Fibroblast of peridontal ligament (primary cell): Measurements from ENCODE around the gene SHANK3.
A peak's percentile ranks its signal among the peaks of the same experiment; 100 is the strongest.
"Not testable (repeated sequence)": the region's sequence is repeated elsewhere in the genome, so short reads cannot be mapped to it uniquely, and the experiment has no call there.

Experiments used
- DNase-seq: peaks from one replicate; pipeline ENCODE4 v3.0.0-alpha.2; 2010; ENCODE audit errors: extremely low read depth

SHANK3 gene

GRCh38 chr22:50653256-50653655, 19.4 kb upstream of the SHANK3 start:
- no peak for DNase-seq

- DNase-seq, result not testable (repeated sequence)
Measured at GRCh38 chr22:50654664-50655063, 18.0 kb upstream of the SHANK3 start.

DNA sequence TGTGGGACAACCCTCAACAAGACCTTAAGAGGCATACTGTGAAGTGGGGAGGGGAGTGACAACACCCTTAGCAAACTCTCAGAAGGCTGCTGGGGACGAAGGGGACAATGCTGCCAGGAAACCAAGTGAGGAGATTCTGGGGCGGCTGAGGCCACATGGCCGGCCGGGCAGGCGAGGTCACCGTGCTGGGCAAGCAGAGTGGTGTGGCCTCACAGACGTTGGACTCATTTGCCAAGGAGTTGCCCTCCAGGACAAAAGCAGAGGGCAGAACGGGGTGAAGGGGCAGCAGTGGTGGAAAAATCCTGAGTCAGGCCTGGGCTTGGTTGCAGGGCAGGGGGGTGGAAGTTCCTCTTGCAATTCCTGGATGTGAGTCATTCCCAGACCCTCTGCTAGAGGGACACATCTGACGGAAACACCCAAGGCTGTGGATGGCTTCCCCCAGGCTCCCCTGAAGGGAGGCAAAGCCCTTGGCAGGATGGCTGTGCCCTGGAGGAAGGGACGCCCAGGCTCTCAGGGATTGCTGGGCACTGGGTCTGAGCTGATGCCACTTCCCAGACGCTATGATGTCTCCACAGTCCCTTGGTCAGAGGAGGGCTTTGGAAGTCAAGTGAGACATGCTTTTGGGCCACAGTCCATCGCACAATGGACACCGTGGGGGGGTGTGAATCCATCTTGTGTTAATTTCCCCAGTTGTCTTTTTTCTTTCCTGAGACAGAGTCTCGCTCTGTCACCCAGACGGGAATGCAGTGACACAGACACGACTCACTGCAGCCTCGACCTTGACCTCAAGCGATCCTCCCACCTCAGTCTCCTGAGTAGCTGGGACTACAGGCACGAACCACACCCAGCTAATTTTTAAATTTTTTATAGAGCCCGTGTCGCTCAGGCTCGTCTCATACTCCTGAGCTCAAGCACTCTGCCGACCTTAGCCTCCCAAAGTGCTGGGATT, 16.2 kb upstream of the SHANK3 start:
- peak; percentile 34 for DNase-seq

DNA sequence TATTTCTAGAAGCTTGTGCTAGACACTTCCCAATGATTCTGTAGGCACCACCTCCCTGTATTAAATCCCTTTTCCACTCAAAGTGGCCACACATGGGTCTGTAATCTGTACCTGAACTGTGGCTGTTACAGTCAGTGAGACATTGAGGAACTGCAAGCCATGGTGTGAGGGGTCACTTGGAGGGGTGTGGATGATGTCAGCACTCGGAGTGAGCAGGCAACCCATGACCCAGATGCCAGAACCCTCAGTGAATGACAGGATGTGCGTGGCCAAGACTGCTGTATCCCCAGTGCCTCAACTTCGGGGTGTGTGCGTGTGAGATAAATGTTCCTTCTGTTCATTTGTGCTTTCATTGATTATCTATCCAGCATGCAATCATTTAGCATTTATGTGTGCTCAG, 14.7 kb upstream of the SHANK3 start:
- DNase-seq, result no peak

DNA sequence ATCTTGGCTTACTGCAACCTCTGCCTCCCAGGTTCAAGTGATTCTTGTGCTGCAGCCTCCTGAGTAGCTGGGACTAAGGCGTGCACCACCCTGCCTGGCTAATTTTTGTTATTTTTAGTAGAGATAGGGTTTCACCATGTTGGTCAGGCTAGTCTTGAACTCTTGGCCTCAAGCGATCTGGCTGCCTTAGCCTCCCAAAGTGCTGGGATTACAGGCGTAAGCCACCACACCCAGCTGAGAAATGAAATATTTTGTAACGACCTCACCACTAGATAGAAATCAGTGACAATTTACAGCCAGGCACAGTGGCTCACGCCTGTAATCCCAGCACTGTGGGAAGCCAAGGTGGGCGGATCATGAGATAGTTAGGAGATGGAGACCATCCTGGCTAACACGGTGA, 12.9 kb upstream of the SHANK3 start:
- not testable (repeated sequence) for DNase-seq

- no peak for DNase-seq
Measured at GRCh38 chr22:50660306-50660705, 12.3 kb upstream of the SHANK3 start.

DNA sequence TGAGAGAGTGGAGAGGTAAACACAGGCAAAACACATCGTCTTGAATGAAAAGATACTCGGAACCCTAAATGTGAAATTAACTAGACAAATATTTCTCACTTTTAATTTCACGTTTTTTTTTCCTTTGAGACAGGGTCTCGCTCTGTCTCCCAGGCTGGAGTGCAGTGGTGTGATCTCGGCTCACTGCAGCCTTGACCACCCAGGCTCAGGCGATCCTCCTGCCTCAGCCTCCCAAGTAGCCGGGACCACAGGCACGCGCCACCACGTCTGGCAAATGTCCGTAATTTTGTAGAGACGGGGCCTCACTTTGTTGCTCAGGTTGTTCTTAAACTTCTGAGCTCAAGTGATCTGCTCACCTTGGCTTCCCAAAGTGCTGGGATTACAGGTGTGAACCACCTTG, 7.4 kb upstream of the SHANK3 start:
- no peak for DNase-seq

GRCh38 chr22:50665738-50666137, 6.9 kb upstream of the SHANK3 start:
- no peak for DNase-seq

DNA sequence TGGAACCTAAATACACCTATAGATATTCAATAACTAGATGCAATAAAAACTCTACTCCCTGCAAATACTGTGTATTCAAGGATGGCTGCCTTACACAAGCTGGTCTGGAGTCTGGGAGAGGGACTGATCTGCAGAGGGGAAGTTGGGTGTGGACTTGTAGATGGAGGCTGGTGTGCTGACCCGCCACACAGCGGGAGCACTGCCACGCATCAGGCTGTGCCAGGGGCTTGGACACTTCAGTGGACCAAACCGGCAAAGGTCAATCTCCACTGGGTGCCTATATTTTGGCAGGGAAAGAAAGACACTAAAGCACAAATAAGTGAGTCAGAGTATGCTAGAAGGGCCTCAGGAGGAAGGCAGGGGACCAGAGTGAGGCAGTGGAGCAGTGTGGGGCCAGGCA, 2.1 kb upstream of the SHANK3 start:
- DNase-seq, result no peak

DNA sequence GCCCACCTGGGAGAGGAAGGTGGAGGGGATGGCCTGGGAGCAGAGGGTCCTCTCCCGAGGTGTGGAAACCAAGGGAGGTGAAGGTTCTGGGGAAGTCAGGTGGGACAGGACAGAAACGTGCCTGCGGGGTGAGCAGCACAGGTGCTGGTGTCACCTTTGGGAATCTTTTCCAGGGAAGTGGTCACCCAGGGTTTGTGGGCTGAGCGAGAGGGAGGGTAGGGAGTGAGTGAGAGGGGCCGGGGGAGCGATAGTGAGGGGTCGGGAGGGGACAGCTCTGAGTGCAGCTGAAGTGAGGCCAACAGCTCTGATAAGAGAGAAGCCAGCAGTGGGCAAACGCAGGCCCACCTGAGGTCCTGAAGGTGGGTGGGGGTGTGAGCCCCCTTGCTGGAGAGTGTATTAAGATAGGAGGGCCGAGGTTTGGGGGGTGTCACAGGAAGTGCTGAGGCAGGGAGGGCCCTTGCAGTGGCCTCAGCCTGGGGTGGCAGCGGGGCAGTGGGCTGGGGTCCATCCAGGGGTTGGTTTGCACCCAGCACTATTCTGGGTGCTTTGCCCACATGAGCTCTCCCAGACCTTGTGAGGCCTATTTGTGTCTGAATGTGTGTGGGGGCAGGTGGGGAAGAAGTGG, 1.6 kb upstream of the SHANK3 start:
- DNase-seq, result no peak

DNA sequence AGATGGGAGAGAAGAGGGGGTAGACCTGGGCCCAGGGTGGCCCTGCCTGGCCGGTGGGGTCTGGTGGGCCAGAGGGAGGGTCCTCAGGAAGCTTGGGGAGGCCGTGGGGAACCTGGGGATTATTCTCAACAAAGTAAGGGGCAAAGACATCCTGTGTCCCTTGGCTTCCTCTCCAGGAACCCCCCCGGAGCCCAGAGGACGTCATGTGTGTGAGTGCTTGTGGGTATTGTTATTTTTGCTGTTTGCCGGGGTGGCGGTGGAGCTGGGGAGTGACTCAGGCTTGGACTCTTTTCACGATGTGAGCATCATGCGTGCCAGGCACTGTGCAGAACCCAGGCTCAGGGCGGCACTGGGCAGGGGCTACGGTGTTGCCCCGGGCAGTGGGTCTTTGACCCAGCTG, 982 bp upstream of the SHANK3 start:
- DNase-seq, result no peak

DNA sequence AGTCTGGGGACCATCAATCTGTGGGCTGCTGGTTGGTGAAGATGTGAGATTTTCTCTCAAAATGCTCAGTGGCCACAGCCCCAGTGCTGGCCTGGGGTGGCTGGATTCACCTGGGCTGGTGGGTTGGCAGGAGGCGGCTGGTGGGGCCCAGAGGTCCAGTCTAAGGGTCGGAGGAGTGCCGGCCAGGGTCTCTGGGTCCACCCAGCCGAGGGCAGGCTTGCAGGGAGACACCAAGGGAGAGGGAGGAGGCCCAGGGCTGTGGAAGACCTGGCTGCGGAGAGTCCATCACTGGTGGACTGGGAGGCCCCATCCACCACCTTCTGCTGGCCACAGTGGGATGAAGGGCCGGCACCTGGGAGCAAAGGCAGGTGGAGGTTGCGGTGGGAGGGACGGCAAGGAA, 582 bp upstream of the SHANK3 start:
- DNase-seq, result no peak

DNA sequence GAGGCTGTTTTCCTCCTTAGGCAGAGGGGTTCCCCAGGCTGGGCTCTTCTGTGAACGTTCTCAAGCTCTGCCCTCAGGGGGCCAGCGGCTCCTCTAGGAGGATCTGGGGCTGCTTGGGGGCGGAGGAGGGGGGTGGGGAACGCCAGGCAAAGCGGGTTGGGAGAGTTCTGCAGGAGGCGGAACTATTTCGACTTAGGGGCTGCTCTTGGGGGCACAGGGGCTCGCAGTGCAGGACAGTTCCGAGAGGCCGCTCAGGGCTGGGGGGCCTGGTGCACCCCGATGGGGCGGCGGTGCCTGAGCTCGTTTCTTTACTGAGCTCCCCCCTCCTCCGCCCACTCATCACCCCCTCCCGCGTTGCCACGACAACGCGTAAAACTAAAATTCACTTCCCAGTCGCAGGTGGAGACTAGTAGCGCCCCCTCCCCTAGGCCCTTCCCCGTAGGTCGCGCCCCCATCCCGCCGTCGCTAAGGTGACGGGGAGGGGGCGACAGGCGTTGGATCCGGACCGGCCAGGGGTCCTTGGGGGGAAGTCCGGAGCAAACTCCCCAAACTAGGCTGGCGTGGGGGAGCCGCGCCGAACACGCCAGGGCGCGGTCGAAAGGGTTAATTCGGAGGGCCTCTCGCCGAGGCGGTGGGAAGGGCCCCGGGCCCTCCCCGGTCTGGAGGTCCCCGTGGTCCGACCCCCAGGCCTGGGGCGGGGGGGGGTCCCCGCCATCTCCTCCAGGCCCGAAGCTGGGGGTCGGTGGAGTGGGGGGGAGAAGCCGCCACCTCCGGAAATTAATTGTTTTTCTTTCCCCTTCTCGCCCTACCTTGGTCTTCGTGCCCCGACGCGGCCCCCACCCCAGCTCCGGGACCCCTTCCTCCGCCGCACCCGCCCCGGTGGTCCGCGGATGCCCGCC, 857 bp downstream of the SHANK3 start:
- no peak for DNase-seq

DNA sequence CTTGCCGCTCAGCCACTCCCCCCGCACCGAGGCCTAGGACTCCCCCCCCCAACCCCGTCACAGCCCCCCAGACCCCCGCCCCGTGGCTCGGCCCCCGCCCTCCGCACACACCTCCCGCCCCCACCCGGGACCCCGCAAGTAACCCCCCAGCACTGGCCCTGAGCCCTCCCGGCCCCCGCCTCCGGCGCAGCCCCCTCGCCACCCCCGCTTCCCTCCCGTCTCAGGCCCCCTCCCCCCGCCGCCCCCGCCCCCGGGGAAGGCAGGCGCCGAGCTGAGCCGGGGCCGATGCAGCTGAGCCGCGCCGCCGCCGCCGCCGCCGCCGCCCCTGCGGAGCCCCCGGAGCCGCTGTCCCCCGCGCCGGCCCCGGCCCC, 1.5 kb downstream of the SHANK3 start:
- DNase-seq, result no peak

DNA sequence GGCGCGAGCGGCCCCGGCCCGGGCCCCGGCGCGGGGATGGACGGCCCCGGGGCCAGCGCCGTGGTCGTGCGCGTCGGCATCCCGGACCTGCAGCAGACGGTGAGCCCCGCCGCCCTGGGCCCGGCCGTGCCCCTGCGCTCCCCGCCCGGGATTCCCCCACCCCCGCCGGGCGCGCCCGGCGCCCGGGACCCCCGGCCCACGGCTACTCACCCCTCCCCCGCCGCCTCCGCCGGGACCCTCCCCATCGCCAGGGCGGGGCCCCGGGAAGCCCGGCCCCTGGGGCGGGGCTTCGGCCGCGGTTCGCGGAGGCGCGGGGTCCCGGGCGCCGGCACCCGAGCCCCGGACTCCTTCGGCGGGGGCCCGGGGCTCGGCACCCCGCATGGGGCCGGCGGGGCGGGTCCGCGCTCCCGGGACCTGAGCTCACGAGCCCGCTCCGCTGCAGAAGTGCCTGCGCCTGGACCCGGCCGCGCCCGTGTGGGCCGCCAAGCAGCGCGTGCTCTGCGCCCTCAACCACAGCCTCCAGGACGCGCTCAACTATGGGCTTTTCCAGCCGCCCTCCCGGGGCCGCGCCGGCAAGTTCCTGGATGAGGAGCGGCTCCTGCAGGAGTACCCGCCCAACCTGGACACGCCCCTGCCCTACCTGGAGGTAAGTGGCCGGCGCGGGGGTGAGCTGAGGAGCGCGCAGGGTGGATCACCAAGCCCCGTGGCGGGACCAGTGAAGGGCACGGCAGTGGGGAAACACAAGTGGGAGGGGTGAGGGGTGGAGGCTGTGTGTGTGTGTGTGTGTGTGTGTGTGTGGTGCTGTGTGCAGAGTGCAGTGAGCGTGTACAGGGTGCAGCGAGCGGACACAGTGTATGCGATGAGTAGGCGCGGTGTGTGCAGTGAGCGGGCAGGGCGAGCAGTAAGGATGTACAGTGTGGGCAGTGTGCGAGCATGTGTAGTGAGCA, 2.3 kb downstream of the SHANK3 start:
- no peak for DNase-seq

GRCh38 chr22:50675553-50676179, 3.0 kb downstream of the SHANK3 start:
- DNase-seq, result no peak

DNA sequence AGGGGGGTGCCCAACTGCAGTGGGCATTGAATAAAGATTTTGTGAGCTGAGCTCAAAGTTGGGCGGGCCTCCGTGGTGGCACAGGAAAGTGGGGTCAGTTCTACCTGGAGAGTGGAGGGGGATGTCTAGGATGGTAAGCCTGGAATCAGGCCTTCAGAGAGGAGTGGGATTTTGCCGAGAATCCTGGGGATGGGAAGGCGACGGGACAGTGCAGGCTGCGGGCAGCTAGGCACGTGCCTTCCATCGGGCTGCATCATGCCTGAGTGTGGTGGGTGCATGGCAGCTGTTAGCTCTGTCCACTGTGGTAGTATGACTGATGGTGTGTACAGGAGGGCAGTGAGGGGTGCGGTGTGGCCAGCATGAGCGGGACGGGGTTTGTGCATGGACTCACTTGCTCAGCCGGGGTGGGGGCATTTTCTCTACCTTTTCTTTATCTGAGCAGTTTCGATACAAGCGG, 3.6 kb downstream of the SHANK3 start:
- DNase-seq, result no peak

- DNase-seq, result no peak
Measured at GRCh38 chr22:50676661-50677492, 4.3 kb downstream of the SHANK3 start.

DNA sequence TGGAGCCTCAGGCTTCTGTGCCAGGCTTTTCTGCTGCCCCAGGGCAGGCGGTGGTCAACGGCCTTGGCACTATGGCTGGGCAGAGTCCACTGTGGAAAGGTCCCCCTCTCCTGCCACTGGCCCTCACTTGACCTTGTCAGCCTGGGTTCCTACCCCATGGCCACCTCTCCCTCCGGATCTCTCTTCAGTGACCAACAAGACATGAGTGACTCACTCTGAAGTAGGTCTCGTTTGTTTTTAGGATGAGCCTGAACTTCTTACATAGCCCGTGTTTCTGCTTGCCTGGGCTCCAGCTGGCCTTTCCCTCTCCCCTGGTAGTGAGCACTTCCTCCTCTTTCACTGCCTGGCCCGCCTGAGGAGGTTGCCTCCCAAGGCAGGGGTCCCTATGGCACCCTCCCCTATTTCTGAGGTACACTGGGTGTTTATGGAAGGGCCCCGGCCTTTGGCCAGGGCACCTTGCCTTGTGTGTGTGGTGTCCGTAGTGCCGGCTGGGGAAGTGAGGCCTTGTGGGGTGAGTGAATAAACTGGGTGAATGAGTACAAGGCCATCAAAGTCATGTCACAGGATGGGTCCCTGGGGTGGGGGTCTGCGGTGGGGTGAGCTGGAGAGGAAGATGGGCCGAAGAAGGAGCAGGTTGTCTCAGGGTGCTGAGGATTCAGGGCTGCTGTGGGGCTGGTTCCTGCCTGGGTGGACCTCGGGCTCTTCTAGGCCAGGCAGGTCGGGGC, 5.0 kb downstream of the SHANK3 start:
- no peak for DNase-seq
